Measurements from ENCODE around the gene SFXN5. TPM values are rescaled to one million over a fixed set of nuclear protein-coding genes. Genes with fewer than 3 reads are reported as not detected.
"Not testable (repeated sequence)": the region's sequence is repeated elsewhere in the genome, so short reads cannot be mapped to it uniquely, and the experiment has no call there.

The SFXN5 gene
- polyA plus RNA-seq (ENCODE audit: insufficient read length), result 6.4 TPM

- peak; percentile 98 for DNase-seq
Measured at GRCh38 chr2:73071360-73072128, at the start of gene SFXN5. SFXN5 (minus strand) TSS chr2:73071712; CDS start chr2:73071705, 7 bp downstream.

- not testable (repeated sequence) for DNase-seq
Measured at GRCh38 chr2:73119611-73120239, 48.2 kb upstream of the SFXN5 start.

GRCh38 chr2:73117441-73117840 is 45.9 kb upstream of the SFXN5 start:
- no peak for DNase-seq

GRCh38 chr2:73116182-73116960 is 44.9 kb upstream of the SFXN5 start:
- no peak for DNase-seq

GRCh38 chr2:73114273-73114867 is 42.9 kb upstream of the SFXN5 start:
- no peak for DNase-seq

GRCh38 chr2:73112913-73113854 is 41.7 kb upstream of the SFXN5 start, which contains the start of gene RAB11FIP5:
RAB11FIP5 (minus strand) TSS chr2:73112948; CDS start chr2:73112777, 171 bp downstream.
- peak; percentile 81 for DNase-seq

GRCh38 chr2:73112026-73112912 is 40.8 kb upstream of the SFXN5 start:
- peak; percentile 58 for DNase-seq

- peak; percentile 26 for DNase-seq
Measured at GRCh38 chr2:73111073-73112025, 39.8 kb upstream of the SFXN5 start.

- peak; percentile 49 for DNase-seq
Measured at GRCh38 chr2:73110168-73111072, 38.9 kb upstream of the SFXN5 start.

GRCh38 chr2:73109431-73110167 is 38.1 kb upstream of the SFXN5 start:
- no peak for DNase-seq

- DNase-seq, result peak; percentile 39
Measured at GRCh38 chr2:73107211-73107926, 35.9 kb upstream of the SFXN5 start.

- no peak for DNase-seq
Measured at GRCh38 chr2:73106791-73107190, 35.3 kb upstream of the SFXN5 start.

GRCh38 chr2:73105511-73105971 is 34.0 kb upstream of the SFXN5 start:
- no peak for DNase-seq

- DNase-seq, result no peak
Measured at GRCh38 chr2:73104933-73105332, 33.4 kb upstream of the SFXN5 start.

GRCh38 chr2:73103018-73103542 is 31.6 kb upstream of the SFXN5 start:
- DNase-seq, result no peak

- no peak for DNase-seq
Measured at GRCh38 chr2:73101626-73102256, 30.2 kb upstream of the SFXN5 start.
